Progenitor cell of endocrine pancreas (in vitro differentiated cells): ENCODE data around the gene USP2. TPM values are rescaled to one million over a fixed set of nuclear protein-coding genes. Genes with fewer than 3 reads are reported as not detected.

Experiments
- DNase-seq: peaks from one replicate; pipeline ENCODE4 v3.0.0; 2021; ENCODE audit warnings: low spot score; ENCODE audit not compliant: unreplicated experiment
- H3K27ac Mint-ChIP-seq: 2 replicates; pipeline ENCODE4 v1.8.0; 2021; ENCODE audit warnings: mild to moderate bottlenecking, moderate library complexity, mixed read lengths
- H3K27me3 Mint-ChIP-seq: 2 replicates; pipeline ENCODE4 v1.8.0; 2021; ENCODE audit warnings: mixed read lengths
- H3K36me3 Mint-ChIP-seq: 2 replicates; pipeline ENCODE4 v1.8.0; 2022; ENCODE audit warnings: mixed read lengths; ENCODE audit not compliant: insufficient read depth
- H3K4me1 Mint-ChIP-seq: 2 replicates; pipeline ENCODE4 v1.8.0; 2021; ENCODE audit warnings: low read depth, mixed read lengths
- H3K4me3 Mint-ChIP-seq: 2 replicates; pipeline ENCODE4 v1.8.0; 2021; ENCODE audit warnings: low read depth, mild to moderate bottlenecking, moderate library complexity, mixed read lengths
- H3K9me3 Mint-ChIP-seq: 2 replicates; pipeline ENCODE4 v1.8.0; 2021; ENCODE audit warnings: low read depth, mixed read lengths
- CTCF ChIP-seq: fragments of 200-600 bp; sonication (generic); IDR thresholded peaks from one replicate; pipeline ENCODE4 v1.5.0; 2021; ENCODE audit warnings: antibody characterized with exemption, mild to moderate bottlenecking; ENCODE audit not compliant: unreplicated experiment
- total RNA-seq: library from RNA; stranded (reverse); gene quantifications from 2 replicates; pipeline ENCODE4 v1.2.1, GENCODE V29; 2021

USP2 gene
- total RNA-seq, 1 donor from 2014 or later = 5.1 TPM

GRCh38 chr11:119380160-119380826 lies 1.2 kb downstream of the USP2 start:
- H3K4me3 Mint-ChIP-seq = no peak overlapping the region
- peaks cover 18% of the 10 kb centered on the region for H3K27me3 Mint-ChIP-seq
- no peak for TF ChIP-seq CTCF
- H3K36me3 Mint-ChIP-seq = no peaks in the 10 kb centered on the region
- no peak overlapping the region for H3K27ac Mint-ChIP-seq
- H3K4me1 Mint-ChIP-seq = peaks cover 29% of the 10 kb centered on the region
- no peak for DNase-seq
- H3K9me3 Mint-ChIP-seq = no peaks in the 10 kb centered on the region

DNA sequence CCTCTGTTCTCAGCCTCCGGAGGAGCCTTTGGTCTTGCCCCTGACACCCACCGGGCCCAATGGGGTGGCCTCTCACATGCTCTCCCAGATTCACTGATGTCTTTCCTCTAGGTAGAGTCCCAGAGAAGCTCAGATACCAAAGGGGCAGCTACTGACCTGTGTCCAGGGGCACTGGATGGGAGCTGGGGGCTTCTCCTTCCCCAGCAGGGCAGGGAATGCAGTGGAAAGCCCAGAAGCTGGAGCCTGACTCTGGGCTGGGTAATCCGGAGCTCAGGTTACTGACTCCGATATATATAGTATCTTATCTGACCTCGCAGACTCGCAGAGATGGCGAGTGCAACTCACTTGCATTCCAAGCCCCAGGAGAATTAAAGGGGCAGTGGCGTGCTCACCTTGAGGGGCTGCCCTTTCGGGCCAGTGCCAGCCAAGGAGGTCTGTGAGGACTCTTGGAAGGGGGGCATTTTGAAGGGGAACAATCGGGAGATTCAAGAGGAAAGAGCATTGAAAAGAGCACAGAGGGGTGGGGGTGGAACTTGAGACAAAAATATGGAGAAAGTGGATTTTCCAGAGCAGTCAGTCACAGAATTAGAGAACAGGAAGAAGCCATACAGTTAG lies 2.5 kb downstream of the USP2 start:
- H3K4me1 Mint-ChIP-seq = peaks cover 30% of the 10 kb centered on the region
- peak overlapping the region; percentile 57 for H3K27ac Mint-ChIP-seq
- no peak for TF ChIP-seq CTCF
- H3K36me3 Mint-ChIP-seq = no peaks in the 10 kb centered on the region
- DNase-seq = no peak
- no peaks in the 10 kb centered on the region for H3K9me3 Mint-ChIP-seq
- H3K27me3 Mint-ChIP-seq = peaks cover 18% of the 10 kb centered on the region
- H3K4me3 Mint-ChIP-seq = peak overlapping the region; percentile 25

DNA sequence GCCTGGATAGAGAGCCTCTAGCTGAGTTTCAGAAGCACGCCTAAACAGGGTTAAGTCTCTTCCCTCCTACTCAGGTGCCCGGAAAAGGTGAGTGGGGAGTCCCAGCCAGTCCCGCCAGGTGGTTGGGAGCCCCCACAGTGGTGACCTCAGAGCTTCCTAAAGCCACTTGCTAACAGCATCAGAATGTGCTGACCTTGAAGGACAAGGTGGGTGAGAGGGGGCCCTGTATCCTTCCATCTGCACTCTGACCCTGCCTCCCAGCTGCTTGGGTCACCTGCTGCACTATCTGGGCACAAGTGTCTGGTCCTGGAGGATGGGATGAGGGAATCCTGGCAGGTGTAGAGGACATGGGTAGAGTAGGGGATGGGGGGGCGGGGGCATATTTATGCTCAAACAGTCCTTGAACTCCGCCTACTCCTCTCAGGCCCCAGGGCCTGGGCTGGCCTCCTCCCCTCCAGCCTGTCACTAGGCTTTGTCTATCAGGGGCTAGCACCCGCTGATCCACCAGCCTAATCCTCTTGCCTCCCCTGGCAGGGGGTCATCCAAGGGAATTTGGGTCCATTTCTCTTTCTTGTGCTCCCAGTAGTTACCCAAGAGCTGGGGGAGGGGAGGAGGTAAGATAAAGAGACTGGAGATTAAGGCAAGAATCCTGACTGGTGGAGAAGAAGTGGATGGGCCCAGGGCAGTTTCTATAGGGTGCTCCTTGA lies 3.4 kb downstream of the USP2 start:
- H3K27me3 Mint-ChIP-seq = peaks cover 18% of the 10 kb centered on the region
- no peaks in the 10 kb centered on the region for H3K36me3 Mint-ChIP-seq
- DNase-seq = no peak
- no peak overlapping the region for H3K4me3 Mint-ChIP-seq
- H3K27ac Mint-ChIP-seq = peak overlapping the region; percentile 57
- no peak for TF ChIP-seq CTCF
- H3K9me3 Mint-ChIP-seq = no peaks in the 10 kb centered on the region
- H3K4me1 Mint-ChIP-seq = peaks cover 30% of the 10 kb centered on the region

GRCh38 chr11:119377112-119377901 lies 4.2 kb downstream of the USP2 start:
- H3K4me3 Mint-ChIP-seq = no peak overlapping the region
- no peak overlapping the region for H3K27ac Mint-ChIP-seq
- H3K27me3 Mint-ChIP-seq = peaks cover 18% of the 10 kb centered on the region
- H3K4me1 Mint-ChIP-seq = peaks cover 30% of the 10 kb centered on the region
- no peak for DNase-seq
- H3K36me3 Mint-ChIP-seq = no peaks in the 10 kb centered on the region
- no peak for TF ChIP-seq CTCF
- no peaks in the 10 kb centered on the region for H3K9me3 Mint-ChIP-seq
